HepG2 (cell line): ENCODE data around the gene LBX2. TPM values are rescaled to one million over a fixed set of nuclear protein-coding genes. Genes with fewer than 3 reads are reported as not detected.

ENCODE experiments used
- CBX5 ChIP-seq: sonication (generic); formaldehyde crosslinking; IDR thresholded peaks from 2 replicates; pipeline ENCODE4 v1.4.0; 2020; ENCODE audit warnings: missing genetic modification reagents, borderline replicate concordance
- CSRNP2 ChIP-seq: sonication (generic); formaldehyde crosslinking; conservative IDR thresholded peaks from 2 replicates; pipeline ENCODE4 v1.8.0; 2022; ENCODE audit warnings: low read depth, missing genetic modification reagents
- HOXA7 ChIP-seq: sonication (generic); formaldehyde crosslinking; IDR thresholded peaks from 2 replicates; pipeline ENCODE4 v1.8.1; 2022; ENCODE audit warnings: mild to moderate bottlenecking, missing genetic modification reagents, moderate library complexity
- PAXIP1 ChIP-seq: sonication (generic); formaldehyde crosslinking; conservative IDR thresholded peaks from 2 replicates; pipeline ENCODE4 v1.4.0; 2020; ENCODE audit warnings: mild to moderate bottlenecking, missing genetic modification reagents, moderate library complexity
- RARA ChIP-seq: IDR thresholded peaks from 2 replicates; pipeline ENCODE4 v1.6.1; 2016; ENCODE audit warnings: missing genetic modification reagents, missing compliant biosample characterization
- REST ChIP-seq, 2 experiments: IDR thresholded peaks; 2 replicates each; pipeline ENCODE4 v1.6.1; 2011 to 2012; ENCODE audit warnings: low read length in 2 of 2, borderline replicate concordance in 1 of 2, low read depth in 1 of 2, mild to moderate bottlenecking in 1 of 2, moderate library complexity in 1 of 2
- ZNF431 ChIP-seq: sonication (generic); formaldehyde crosslinking; IDR thresholded peaks from 2 replicates; pipeline ENCODE4 v1.9.0; 2022; ENCODE audit warnings: missing genetic modification reagents, low read depth, mild to moderate bottlenecking, borderline replicate concordance
- ZNF451 ChIP-seq: sonication (generic); formaldehyde crosslinking; IDR thresholded peaks from 2 replicates; pipeline ENCODE4 v1.5.0; 2020; ENCODE audit warnings: mild to moderate bottlenecking, missing genetic modification reagents
- ZNF543 ChIP-seq: sonication (generic); formaldehyde crosslinking; IDR thresholded peaks from 2 replicates; pipeline ENCODE4 v1.4.0; 2020; ENCODE audit warnings: mild to moderate bottlenecking, missing genetic modification reagents
- ZNF687 ChIP-seq: sonication (generic); formaldehyde crosslinking; IDR thresholded peaks from 2 replicates; pipeline ENCODE4 v1.5.1; 2020; ENCODE audit warnings: mild to moderate bottlenecking, missing genetic modification reagents, moderate library complexity
- ZNF782 ChIP-seq: sonication (generic); formaldehyde crosslinking; IDR thresholded peaks from 2 replicates; pipeline ENCODE4 v1.4.0; 2020; ENCODE audit warnings: missing genetic modification reagents, mild to moderate bottlenecking, borderline replicate concordance
- ZSCAN25 ChIP-seq: sonication (generic); formaldehyde crosslinking; IDR thresholded peaks from 2 replicates; pipeline ENCODE4 v1.8.0; 2022; ENCODE audit warnings: mild to moderate bottlenecking, missing genetic modification reagents
- polyA plus RNA-seq, 8 experiments: library from polyadenylated mRNA; depleted of rRNA in 3 of 8; stranded (reverse) in 7 of 8; unstranded in 1 of 8; fragments of >200 nt; fragmentation: Illumina TruSeq in 4 of 8; extraction: Trizol in 4 of 8; gene quantifications; 2 replicates each; pipeline versions ENCODE4 v1.2.1 to v1.2.3, GENCODE V29; 2011 to 2016; ENCODE audit warnings: low read depth in 4 of 8, missing spikeins in 1 of 8, mixed read lengths in 1 of 8; ENCODE audit not compliant: insufficient read depth in 1 of 8
- total RNA-seq, 5 experiments: library from RNA; depleted of rRNA; stranded (reverse); fragments of >200 nt; fragmentation: Illumina TruSeq; extraction: Trizol; gene quantifications; 2 replicates each; pipeline ENCODE4 v1.2.3, GENCODE V29; 2016; ENCODE audit warnings: low read depth in 1 of 5

LBX2 gene
- total and polyA plus RNA-seq, 2 of the 13 experiments (the other 11 are each of a cell fraction or from before 2014, with no cell fraction given): 6.4 to 8.1 TPM

GRCh38 chr2:74512744-74513604 is 13.6 kb upstream of the LBX2 start (continued):
- TF ChIP-seq ZNF782 (CRISPR knock-in tag): no peak
- peak; percentile 83 for TF ChIP-seq ZNF687 (CRISPR knock-in tag)
- TF ChIP-seq HOXA7: no peak
- no peak for TF ChIP-seq CSRNP2 (CRISPR knock-in tag)
- no peak for TF ChIP-seq ZSCAN25 (CRISPR knock-in tag)
- TF ChIP-seq REST (IDR thresholded peaks at IDR 0.05; ENCODE audit: borderline replicate concordance in 1 of 2, low read depth in 1 of 2, low read length in 2 of 2): no peak
- peak; percentile 46; the same call in 1 of the 2 replicates for TF ChIP-seq ZNF543 (CRISPR knock-in tag)
- TF ChIP-seq ZNF451 (CRISPR knock-in tag): 0 out of 2 replicates have a peak, but pooled peaks have one; percentile 62
- TF ChIP-seq ZNF431 (CRISPR knock-in tag): 0 out of 2 replicates have a peak, but pooled peaks have one; percentile 8
- no peak; the same call in 1 of the 2 replicates for TF ChIP-seq CBX5 (CRISPR knock-in tag)
- peak; percentile 73 for TF ChIP-seq RARA (CRISPR knock-in tag)
- TF ChIP-seq PAXIP1: peak; percentile 55
